Endothelial cell of umbilical vein (primary cell): ENCODE data around the gene SETBP1. TPM values are rescaled to one million over a fixed set of nuclear protein-coding genes. Genes with fewer than 3 reads are reported as not detected.

ENCODE experiments used
- BruUV-seq: library from RNA; stranded (reverse); fragments of 400-500 nt; replicated peaks from 2 replicates; lab custom pipeline; 2021; lab: Mats Ljungman, UMichigan
- CTCF ChIA-PET: fragments of 300-600, 350-600 bp; sonication (Branson Sonifier 250); formaldehyde crosslinking; loops from one replicate; lab custom pipeline; 2021; ENCODE audit warnings: antibody characterized with exemption, inconsistent platforms; lab: Charles Lee
- POLR2A ChIA-PET: fragments of 300-600, 350-600 bp; sonication (Branson Sonifier 250); formaldehyde crosslinking; loops from one replicate; lab custom pipeline; 2021; ENCODE audit warnings: antibody characterized with exemption, inconsistent platforms; lab: Charles Lee
- DNase-seq: peaks from one replicate; pipeline ENCODE4 v3.0.0-alpha.2; 2011; ENCODE audit warnings: low read depth, low spot score
- FAIRE-seq: peaks from 2 replicates; lab custom pipeline; 2011; peaks lifted over from hg19 to GRCh38; lab: Jason Lieb, UNC
- H2AFZ ChIP-seq: 2 replicates; pipeline ENCODE4 v1.6.0; 2012; ENCODE audit warnings: low read depth, low read length, control low read depth, inconsistent platforms
- H3K27ac ChIP-seq: 2 replicates; pipeline ENCODE4 v1.5.1; 2011; ENCODE audit warnings: low read depth, mild to moderate bottlenecking, control low read depth, low read length, moderate library complexity; ENCODE audit not compliant: insufficient read depth
- H3K27me3 ChIP-seq, 2 experiments: 2 replicates each; pipeline versions ENCODE4 v1.6.0 to v1.6.1; 2011; ENCODE audit warnings: low read length in 2 of 2, mixed read lengths in 1 of 2; ENCODE audit not compliant: control insufficient read depth in 2 of 2, insufficient read depth in 2 of 2
- H3K36me3 ChIP-seq, 2 experiments: 2 replicates in 1 of 2; 3 replicates in 1 of 2; pipeline ENCODE4 v1.5.1; 2011; ENCODE audit warnings: low read length in 2 of 2, mild to moderate bottlenecking in 1 of 2, moderate library complexity in 1 of 2; ENCODE audit not compliant: control insufficient read depth in 2 of 2, insufficient read depth in 2 of 2; ENCODE audit errors: extremely low read depth in 1 of 2
- H3K4me1 ChIP-seq: 3 replicates; pipeline ENCODE4 v1.5.1; 2011; ENCODE audit warnings: mild to moderate bottlenecking, low read length; ENCODE audit not compliant: control insufficient read depth, insufficient read depth; ENCODE audit errors: extremely low read depth
- H3K4me2 ChIP-seq: 2 replicates; pipeline ENCODE4 v1.6.1; 2011; ENCODE audit warnings: low read length, control low read depth, mixed read lengths; ENCODE audit not compliant: insufficient read depth
- H3K4me3 ChIP-seq, 3 experiments: fragments of 200-600 bp in 1 of 3; sonication (generic), shearing (Covaris generic) in 1 of 3; replicated peaks in 1 of 3; 2 replicates each; pipeline ENCODE4 v1.5.1; 2011 to 2016; ENCODE audit warnings: control low read depth in 3 of 3, low read length in 3 of 3, mild to moderate bottlenecking in 2 of 3, inconsistent platforms in 1 of 3, low read depth in 1 of 3, moderate library complexity in 1 of 3; ENCODE audit not compliant: insufficient read depth in 1 of 3
- H3K79me2 ChIP-seq: 2 replicates; pipeline ENCODE4 v1.6.0; 2012; ENCODE audit warnings: low read length, inconsistent platforms; ENCODE audit not compliant: control insufficient read depth, insufficient read depth
- H3K9ac ChIP-seq: replicated peaks from 2 replicates; pipeline ENCODE3; 2011; ENCODE audit warnings: low read length, control low read depth; ENCODE audit not compliant: insufficient read depth; ENCODE audit errors: extremely low read depth
- H3K9me1 ChIP-seq: replicated peaks from 3 replicates; pipeline ENCODE4 v1.6.0; 2011; ENCODE audit warnings: mild to moderate bottlenecking, low read length; ENCODE audit not compliant: control insufficient read depth, insufficient read depth; ENCODE audit errors: extremely low read depth
- H3K9me3 ChIP-seq: replicated peaks from 2 replicates; pipeline ENCODE4 v1.5.1; 2012; ENCODE audit warnings: low read length, inconsistent platforms; ENCODE audit not compliant: control insufficient read depth, insufficient read depth
- H4K20me1 ChIP-seq: replicated peaks from 2 replicates; pipeline ENCODE3; 2011; ENCODE audit warnings: mild to moderate bottlenecking, low read length; ENCODE audit not compliant: control insufficient read depth, insufficient read depth; ENCODE audit errors: extremely low read depth
- EZH2 ChIP-seq: IDR thresholded peaks from 2 replicates; pipeline ENCODE4 v1.6.1; 2012; ENCODE audit warnings: borderline replicate concordance, low read depth, mild to moderate bottlenecking, moderate library complexity, low read length, inconsistent platforms; ENCODE audit not compliant: severe bottlenecking
- FOS ChIP-seq: IDR thresholded peaks from 2 replicates; pipeline ENCODE4 v1.6.1; 2011; ENCODE audit warnings: mild to moderate bottlenecking, low read length, moderate library complexity, borderline replicate concordance; ENCODE audit not compliant: insufficient read depth
- GATA2 ChIP-seq: IDR thresholded peaks from 2 replicates; pipeline ENCODE4 v1.7.0; 2011; ENCODE audit warnings: low read depth, mild to moderate bottlenecking, moderate library complexity, mixed read lengths, low read length; ENCODE audit not compliant: insufficient read length, insufficient read depth
- JUN ChIP-seq: IDR thresholded peaks from 2 replicates; pipeline ENCODE4 v1.6.1; 2011; ENCODE audit warnings: borderline replicate concordance, low read depth; ENCODE audit not compliant: insufficient read length, insufficient read depth
- MYC ChIP-seq: IDR thresholded peaks from one replicate; pipeline ENCODE4 v1.6.1; 2011; ENCODE audit warnings: mild to moderate bottlenecking, low read depth, low read length
- POLR2A ChIP-seq: IDR thresholded peaks from 2 replicates; pipeline ENCODE4 v1.6.1; 2012; ENCODE audit warnings: low read depth, mild to moderate bottlenecking, control low read depth, low read length
- POLR2AphosphoS5 ChIP-seq: IDR thresholded peaks from 2 replicates; pipeline ENCODE4 v1.6.1; 2012; ENCODE audit warnings: low read depth, mild to moderate bottlenecking, control low read depth, low read length, moderate library complexity; ENCODE audit not compliant: insufficient read depth
- dilution Hi-C: fragments of 300-500 bp; cut with MboI; formaldehyde crosslinking; loops from one replicate; pipeline ENCODE4 v1.15.0; 2019; ENCODE audit warnings: low sequenced_read_pairs; ENCODE audit not compliant: extremely low pct_ligation_motif_present
- intact Hi-C: fragments of 100-400 bp; cut with micrococcal nuclease; formaldehyde crosslinking; loops from one replicate; pipeline ENCODE4 v1.10.0; 2022
- polyA plus RNA-seq, 4 experiments: library from polyadenylated mRNA; depleted of rRNA in 3 of 4; stranded (reverse) in 3 of 4; unstranded in 1 of 4; fragments of >200 nt; gene quantifications; 2 replicates each; pipeline versions ENCODE4 v1.2.1 to v1.2.3, GENCODE V29; 2011 to 2012; ENCODE audit warnings: missing spikeins in 1 of 4
- total RNA-seq: library from RNA; stranded (reverse); gene quantifications from 2 replicates; pipeline ENCODE4 v1.2.3, GENCODE V29; 2021
- TF ChIP-seq, protein P1 (sequence below), 2 donors: IDR thresholded peaks; 1 replicate in 1 of 2; 2 replicates in 1 of 2; pipeline ENCODE4 v1.5.1; 2011; ENCODE audit warnings: low read length in 2 of 2, mild to moderate bottlenecking in 2 of 2, moderate library complexity in 2 of 2, control low read depth in 1 of 2, inconsistent platforms in 1 of 2, low read depth in 1 of 2; ENCODE audit not compliant: insufficient read depth in 1 of 2; ENCODE audit errors: extremely low read depth in 1 of 2
- TF ChIP-seq, protein P2 (sequence below): IDR thresholded peaks from 2 replicates; pipeline ENCODE4 v1.6.1; 2011; ENCODE audit not compliant: insufficient read depth, insufficient read length

The SETBP1 gene
- total and polyA plus RNA-seq, 2 donors (not counting 3 experiments of a cell fraction or from before 2014, with no cell fraction given): 0.76 to 3.1 TPM

DNA sequence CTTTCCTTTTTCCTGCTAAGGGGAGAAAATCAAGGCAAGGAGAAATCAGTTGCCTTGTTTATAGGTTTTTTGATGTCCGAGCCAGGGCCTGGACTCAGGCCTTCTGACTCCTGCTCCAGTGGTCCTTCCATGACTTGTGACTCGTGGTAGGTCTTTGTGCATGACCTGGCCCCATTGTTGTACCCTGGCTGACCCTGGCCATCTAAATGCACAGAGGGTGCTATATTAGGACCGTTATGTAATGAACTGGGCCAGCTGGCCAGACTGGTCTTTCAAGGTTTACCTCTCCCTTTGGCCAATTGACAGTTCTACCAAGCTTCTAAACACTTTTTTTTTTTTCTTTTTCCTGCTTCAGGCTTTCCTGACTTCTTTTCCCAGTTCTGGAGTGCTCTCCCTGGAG is 81.1 kb downstream of the SETBP1 start:
- DNase-seq (no peak), FAIRE-seq (no peak)
- H3K27me3 ChIP-seq: no peaks in the 10 kb centered on the region
- intact Hi-C loops: no loop called here
- no peak overlapping the region for H2AFZ ChIP-seq
- no peaks in the 10 kb centered on the region for H3K9me3 ChIP-seq
- H3K4me1 ChIP-seq: no peaks in the 10 kb centered on the region
- POLR2A ChIA-PET: no interaction called here
- H3K79me2 ChIP-seq: no peaks in the 10 kb centered on the region
- no peaks in the 10 kb centered on the region for H3K9me1 ChIP-seq
- CTCF ChIA-PET: no interaction called here
- no peak overlapping the region for H3K27ac ChIP-seq
- no peak for TF ChIP-seq GATA2
- no peak for TF ChIP-seq POLR2AphosphoS5
- no peak for TF ChIP-seq MYC
- TF ChIP-seq JUN: no peak
- TF ChIP-seq POLR2A: no peak
- TF ChIP-seq, protein P1, sequence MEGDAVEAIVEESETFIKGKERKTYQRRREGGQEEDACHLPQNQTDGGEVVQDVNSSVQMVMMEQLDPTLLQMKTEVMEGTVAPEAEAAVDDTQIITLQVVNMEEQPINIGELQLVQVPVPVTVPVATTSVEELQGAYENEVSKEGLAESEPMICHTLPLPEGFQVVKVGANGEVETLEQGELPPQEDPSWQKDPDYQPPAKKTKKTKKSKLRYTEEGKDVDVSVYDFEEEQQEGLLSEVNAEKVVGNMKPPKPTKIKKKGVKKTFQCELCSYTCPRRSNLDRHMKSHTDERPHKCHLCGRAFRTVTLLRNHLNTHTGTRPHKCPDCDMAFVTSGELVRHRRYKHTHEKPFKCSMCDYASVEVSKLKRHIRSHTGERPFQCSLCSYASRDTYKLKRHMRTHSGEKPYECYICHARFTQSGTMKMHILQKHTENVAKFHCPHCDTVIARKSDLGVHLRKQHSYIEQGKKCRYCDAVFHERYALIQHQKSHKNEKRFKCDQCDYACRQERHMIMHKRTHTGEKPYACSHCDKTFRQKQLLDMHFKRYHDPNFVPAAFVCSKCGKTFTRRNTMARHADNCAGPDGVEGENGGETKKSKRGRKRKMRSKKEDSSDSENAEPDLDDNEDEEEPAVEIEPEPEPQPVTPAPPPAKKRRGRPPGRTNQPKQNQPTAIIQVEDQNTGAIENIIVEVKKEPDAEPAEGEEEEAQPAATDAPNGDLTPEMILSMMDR (IDR thresholded peaks at IDR 0.05; ENCODE audit: extremely low read depth in 1 of 2, insufficient read depth in 1 of 2, low read depth in 1 of 2, low read length in 2 of 2): no peak
- TF ChIP-seq, protein P2, sequence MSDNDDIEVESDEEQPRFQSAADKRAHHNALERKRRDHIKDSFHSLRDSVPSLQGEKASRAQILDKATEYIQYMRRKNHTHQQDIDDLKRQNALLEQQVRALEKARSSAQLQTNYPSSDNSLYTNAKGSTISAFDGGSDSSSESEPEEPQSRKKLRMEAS: no peak
- no peak for TF ChIP-seq FOS
- no peak for TF ChIP-seq EZH2
- no peak overlapping the region for H3K4me3 ChIP-seq
- H4K20me1 ChIP-seq: no peaks in the 10 kb centered on the region
- no peak overlapping the region for H3K4me2 ChIP-seq
- dilution Hi-C loops: no loop called here
- H3K36me3 ChIP-seq: no peaks in the 10 kb centered on the region
- no TSS peak for BruUV-seq
- no peak overlapping the region for H3K9ac ChIP-seq
